Activated CD4-positive, CD25-positive, alpha-beta regulatory T cell treated with anti-CD3 and anti-CD28 coated beads, Interleukin-2, amount 50 U/mL, for 72 hours (primary cell): Measurements from ENCODE around the gene ATCAY.
A peak's percentile ranks its signal among the peaks of the same experiment; 100 is the strongest.
"Not testable (repeated sequence)": the region's sequence is repeated elsewhere in the genome, so short reads cannot be mapped to it uniquely, and the experiment has no call there.

Experiments used
- DNase-seq: peaks from one replicate; pipeline ENCODE4 v3.0.0; 2021

Gene ATCAY

DNA sequence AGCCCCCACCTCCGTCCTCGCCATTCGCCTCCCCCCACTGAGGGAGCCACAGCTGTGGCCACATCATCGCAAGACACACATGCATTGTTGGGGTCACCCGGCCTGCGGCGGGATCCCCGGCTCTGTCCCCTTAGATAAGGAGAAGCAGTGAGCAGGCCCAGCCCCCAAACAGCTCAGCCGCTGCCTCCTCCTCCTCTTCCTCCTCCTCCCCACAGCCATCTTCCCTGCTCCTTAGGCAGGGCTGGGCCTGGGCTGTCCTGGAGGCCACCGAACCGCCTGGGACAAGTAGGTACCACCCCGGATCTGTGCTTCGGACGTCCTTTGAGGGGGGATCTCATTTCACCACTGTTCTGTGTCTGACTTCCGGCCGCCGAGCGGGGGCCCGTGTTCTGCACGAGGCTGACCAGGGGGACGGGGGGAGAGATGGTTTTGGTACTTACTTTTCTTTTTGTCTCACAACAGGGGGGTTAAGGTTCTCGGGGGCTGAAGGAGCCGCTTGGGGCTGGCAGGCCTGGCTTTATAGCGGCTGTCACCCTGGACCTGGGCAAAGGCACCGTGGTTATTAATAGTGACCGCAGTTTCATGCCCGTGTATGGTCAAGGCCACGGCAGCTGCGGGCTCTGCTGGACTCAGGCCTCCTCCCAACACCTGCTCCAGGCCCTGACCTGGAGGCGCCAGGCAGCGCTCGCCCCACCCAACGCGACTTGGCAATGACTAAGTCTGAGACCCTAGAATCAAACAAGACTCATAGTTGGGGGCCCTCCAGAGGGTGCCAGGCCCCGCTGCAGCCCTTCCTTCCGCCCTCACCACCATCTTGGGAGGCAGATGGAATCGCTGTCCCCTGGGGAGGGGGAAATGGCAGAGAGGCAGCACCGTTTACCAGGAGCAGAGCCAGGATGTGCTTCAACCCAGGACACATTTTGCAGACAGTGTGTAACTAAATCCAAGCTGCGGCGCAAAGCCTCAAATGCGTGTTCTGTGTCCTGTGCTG, 70.7 kb downstream of the ATCAY start:
- DNase-seq: no peak

DNA sequence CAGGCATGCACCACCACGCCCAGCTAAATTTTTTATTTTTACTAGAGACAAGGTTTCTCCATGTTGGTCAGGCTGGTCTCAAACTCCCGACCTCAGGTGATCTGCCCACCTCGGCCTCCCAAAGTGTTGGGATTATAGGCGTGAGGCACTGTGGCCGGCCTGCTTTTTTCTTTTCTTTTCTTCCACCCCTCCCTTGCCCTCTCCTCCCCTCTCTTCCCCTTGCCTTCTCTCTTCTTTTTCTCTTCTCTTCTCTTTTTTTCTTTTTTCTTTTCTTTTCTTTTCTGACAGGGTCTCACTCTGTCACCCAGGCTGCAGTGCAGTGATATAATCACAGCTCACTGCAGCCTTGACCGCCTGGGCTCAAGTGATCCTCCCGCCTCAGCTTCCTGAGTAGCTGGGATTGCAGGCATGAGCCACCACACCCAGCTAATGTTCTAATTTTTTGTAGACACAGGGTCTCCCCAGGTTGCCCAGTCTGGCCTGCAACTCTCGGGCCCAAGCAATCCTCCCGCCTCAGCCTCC, 72.3 kb downstream of the ATCAY start:
- not testable (repeated sequence) for DNase-seq

DNA sequence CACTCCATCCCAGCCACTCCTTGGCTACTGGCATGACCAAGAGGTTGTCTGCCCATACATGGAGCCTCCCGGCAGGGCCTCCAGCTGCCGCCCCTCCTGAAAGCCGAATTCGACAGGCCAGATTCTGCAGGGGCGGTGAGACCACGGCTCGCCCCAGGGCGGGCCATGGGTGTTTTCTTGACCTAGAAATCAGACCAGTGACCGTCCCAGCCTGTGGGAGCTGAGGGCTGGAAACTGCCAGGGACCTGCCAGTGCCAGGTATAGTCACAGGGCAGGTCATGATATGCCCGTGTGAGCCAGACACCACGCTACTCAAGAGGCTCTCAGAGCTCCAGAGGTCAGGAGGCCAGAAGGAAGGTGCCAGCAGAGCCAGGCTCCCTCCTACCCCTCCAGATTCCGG, 73.6 kb downstream of the ATCAY start:
- no peak for DNase-seq

DNA sequence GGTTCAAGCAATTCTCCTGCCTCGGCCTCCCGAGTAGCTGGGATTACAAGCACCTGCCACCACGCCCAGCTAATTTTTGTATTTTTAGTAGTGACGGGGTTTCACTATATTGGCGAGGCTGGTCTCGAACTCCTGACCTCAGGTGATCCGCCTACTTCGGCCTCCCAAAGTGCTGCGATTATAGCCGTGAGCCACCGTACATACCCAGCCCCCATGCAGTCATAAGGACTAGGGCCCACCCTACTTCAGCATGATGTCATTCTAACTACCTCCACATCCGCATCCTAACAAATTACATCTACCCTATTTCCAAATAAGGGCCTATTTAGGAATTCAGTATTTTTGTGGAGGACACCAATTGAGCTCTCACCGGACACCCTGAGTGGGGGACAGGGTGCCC, 74.8 kb downstream of the ATCAY start:
- DNase-seq: not testable (repeated sequence)

DNA sequence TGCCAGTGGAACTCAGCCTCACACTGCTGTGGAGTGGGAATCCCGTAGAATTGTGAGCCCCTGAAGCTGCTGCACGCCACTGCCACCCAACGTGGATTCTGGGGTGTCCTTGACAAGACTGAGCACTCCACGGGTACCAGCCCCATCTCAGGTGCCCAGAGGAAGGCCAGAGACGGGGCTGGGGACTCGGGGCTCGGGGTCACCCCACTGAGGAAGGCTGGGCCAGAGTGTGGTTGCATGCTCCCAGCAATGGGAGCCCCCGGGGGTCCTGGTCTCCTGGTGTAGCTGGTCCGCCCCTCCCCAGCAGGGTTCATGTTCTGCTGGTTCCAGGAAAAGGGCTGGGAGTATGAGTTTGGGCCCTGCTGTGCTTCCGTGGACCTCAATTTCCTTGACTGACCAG, 75.2 kb downstream of the ATCAY start:
- DNase-seq: no peak

DNA sequence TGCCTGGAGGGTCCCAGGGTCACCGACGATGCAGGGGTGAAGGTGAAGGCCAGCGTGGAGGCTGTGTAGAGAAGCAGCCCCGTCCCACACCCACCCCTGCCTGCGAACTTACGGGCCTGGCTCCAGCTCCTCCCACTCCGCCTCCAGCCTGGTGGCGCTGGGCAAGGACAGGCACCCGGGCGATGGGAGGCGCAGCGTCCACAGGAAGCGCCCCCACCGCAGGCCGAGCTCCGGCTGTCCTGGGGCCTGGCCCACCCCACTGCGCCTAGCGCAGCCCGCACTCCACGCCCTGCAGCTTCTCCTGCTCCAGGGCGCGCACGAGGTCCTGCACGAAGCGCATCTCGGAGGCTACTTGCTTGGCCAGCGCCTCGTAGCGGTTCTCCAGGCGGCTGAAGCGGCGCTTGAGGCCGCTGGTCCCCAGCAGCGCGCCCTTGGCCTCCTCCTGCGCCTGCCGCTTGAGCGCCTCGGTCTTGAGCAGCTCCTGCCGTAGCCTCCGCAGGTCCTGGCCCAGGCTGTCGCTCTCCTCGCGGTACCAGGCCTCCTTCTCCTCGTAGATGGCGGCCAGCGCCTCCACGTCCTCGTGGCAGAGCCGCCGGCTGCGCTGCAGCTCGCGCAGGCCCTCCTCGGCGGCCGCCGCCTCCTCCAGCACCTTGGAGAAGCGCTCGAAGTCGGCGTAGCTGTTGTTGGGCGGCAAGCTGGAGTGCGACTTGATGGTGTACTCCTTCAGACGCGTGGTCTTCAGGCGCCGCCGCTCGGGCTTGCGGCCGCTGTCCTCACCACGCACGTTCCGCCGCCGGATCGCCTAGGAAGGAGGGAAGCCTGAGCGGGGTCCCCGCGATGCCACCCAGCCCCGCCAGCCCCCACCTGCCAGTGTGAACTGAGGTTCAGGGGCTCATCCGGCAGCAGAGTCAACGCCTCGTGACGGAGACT, 78.6 kb downstream of the ATCAY start:
- no peak for DNase-seq

DNA sequence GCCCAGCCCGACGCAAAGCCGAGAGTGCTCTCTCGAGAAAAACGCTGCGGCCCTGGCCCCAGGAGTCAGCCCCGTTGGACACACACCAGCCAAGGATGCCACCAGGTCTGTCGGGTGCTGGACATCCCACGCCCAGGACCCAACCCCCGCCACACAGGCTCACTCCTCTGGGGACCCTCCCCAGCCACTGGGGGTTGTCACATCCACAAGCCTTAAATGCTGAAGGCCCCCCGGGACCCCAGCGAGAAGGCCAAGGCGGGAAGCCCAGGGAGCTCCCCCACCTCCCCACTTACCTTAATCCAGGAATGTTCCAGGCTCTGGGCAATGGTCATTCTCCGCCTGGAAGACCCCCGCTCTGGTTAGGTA, 79.3 kb downstream of the ATCAY start:
- DNase-seq: no peak

DNA sequence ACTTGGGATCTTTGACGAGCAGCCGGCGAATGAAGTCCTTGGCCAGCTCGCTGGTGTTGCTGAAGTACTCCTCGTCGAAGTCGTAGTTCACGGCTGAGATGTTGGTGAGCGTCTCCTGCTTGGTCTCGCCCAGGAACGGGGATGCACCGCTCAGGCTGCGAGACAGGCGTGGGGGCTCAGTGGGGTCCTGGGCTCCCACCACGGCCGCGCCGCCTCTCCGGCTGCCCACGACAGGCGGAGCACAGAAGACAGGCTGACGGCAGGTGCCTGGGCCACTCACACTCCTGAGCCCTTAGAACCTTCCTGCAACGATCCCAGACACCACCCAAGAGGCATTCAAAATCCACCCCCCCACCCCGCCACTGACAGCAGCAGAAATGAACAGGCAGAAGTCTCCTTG, 80.5 kb downstream of the ATCAY start:
- DNase-seq: no peak

DNA sequence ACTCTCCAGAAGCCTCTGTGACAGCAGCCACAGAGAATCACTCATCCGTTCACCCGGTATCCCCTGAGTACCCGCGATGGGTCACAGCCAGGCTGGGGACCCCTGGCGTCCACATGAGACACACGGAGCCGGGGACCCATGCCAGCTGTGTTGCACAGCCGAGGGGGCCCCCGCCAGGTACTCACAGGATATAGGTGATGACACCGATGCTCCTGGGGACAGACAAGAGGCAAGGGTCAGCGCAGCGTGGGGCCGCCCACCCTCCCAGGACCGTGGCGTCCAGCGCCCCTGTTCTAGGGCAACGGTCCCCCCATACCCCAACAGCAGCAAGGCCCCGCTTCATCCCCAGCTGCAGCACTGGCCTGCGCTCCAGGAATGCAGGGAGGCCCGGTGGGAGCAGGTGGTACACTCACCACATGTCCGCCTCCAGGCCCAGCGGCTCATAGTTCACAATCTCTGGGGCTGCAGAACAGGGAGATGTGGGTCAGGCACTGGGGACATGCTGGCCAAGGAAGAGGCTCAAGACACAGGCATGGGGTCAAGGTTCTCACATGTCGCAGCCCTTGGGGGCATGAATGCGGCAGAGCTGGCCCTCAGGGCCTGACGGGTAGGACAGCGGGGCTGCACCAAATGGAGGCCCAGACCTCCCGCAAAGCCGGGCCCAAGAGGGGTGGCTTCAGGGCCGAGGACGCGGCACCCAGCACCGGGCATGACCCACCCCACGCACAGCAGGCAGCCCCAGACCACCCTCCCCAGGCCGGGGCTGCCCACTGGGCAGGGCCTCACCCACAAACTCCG, 83.2 kb downstream of the ATCAY start:
- no peak for DNase-seq

DNA sequence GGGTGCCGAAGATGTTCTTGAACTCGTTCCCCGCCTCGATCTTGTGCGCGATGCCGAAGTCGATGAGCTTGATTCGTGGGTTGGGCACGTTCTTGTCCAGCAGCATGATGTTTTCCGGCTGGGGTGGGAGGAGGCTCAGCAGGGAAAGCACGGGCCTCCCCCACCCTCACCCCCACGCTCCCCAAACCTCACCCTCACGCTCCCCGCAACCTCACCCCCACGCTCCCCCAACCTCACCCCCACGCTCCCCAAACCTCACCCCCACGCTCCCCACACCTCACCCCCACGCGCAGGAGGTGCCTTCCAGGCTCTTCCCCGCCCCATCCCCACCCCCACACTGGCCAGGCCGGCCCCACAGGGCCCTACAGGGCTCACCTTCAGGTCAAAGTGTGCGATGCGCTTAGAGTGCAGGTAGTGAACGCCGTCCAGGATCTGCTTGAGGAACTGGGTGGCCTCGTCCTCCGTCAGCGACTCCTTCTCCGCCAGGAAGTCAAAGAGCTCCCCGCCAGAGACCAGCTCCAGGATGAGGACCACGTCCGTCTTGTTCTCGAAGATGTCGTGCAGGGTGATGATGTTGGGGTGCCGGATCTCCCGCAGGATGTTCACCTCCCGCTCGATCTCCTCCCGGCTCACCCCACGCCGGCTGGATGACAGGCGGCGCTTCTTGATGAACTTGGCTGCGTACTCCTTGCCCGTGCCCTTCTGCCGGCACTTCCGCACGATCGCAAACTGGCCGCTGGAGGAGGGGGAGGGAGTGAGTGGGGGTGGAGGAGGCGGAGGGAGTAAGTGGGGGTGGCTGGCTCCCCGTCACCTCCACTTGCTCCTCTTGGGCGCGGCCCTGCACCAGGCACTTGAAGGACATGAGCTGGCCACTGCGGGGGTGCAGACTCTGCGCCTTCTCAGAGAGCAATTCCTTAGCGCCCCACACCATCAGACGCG, 84.0 kb downstream of the ATCAY start:
- DNase-seq: no peak

DNA sequence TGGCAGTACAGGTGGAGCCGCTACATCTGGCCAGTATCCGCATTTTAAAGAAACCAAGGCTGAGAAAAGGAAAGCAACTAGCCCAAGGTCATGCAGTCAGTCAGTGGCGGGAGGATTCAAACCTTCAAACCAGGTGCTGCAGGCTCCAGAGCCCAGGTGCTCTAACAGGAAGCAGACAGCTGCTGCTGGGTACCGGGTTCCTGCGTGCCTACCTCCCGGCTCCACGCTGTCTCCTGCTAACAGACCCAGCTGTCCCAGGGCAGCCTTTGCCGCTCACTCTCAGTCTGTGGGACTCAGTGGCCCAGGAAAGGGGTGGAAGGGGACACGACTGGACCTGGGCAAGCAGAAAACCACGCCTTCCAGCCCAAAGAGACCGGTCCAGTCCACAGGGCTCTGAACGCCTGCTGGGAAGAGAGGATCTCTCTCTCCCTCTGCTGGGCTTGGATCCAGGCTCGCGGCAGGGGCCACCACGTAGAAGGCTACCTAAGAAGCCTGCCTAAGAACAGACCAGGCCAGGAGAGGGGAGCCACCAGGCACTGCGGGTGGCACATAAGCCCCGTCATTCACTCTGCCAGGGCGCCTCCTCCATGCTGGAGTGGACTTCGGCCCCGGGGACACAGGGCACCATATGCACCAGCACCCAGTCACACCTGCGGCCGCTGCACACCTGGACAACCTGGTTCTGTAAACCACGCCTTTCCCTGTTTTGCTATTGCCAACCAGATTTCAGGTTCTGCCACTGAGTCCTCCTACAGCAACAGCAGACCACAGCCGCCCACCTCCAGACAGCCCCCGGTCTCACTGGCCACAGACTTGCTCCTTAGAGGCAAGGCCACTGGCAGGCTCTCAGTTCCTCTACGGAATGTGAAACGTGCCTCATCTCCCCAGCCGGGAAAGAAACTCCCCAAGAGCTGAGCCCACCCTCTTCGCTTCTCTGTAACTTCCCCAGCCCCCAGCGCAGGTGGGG, 85.8 kb downstream of the ATCAY start:
- no peak for DNase-seq

DNA sequence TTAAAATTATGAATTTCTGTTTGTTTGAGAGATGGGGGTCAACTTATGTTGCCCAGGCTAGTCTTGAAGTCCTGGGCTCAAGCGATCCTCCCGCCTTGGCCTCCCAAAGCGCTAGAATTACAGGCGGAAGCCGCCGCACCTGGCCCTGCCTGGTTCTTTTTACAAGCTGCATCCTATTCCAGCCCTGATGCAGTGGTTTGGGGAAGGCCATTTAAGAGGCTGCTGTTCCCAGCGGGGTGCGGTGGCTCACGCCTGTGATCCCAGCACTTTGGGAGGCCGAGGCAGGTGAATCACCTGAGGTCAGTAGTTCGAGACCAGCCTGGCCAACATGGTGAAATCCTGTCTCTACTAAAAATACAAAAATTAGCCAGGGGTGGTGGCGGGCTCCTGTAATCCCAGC, 87.5 kb downstream of the ATCAY start:
- DNase-seq: not testable (repeated sequence)

DNA sequence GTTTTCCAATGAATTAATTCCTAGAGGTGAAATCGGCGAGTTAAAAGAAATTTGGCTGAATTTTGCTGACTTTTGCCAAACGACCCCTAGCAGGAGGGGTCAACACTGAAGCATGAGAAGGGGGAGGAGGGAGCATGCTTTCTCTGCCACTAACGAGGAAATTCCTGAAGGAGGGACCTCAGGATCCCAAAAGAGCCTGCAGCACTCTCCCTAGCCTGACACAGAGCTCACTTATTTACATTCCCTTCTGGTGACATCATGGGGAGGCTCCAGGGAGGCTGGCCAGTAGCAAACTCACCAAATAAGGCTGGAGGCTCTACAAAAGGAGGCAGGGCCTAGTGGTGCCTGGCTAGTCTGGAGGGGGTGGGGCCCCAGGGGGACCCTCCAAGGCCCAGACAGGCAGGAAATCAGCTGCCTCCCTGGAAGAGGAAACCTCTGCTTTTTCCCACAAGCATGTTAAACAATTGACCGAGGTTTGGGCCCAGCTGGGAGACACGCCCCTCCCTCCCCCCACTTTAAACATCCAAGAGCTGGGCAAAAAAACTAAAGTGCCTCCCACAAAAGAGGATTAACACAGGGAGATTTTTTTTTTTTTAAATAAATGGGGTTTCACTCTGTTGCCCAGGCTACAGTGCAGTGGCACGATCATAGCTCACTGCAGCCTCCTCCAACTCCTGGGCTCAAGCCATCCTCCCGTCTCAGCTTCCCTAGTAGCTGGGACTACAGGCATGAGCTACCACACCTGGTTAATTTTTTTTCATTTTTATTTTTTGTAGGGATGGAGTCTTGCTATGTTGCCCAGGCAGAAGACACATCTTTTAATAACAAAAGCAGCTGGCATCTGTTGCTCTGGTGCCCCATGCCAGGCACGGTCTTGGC, 88.3 kb downstream of the ATCAY start:
- DNase-seq: no peak

DNA sequence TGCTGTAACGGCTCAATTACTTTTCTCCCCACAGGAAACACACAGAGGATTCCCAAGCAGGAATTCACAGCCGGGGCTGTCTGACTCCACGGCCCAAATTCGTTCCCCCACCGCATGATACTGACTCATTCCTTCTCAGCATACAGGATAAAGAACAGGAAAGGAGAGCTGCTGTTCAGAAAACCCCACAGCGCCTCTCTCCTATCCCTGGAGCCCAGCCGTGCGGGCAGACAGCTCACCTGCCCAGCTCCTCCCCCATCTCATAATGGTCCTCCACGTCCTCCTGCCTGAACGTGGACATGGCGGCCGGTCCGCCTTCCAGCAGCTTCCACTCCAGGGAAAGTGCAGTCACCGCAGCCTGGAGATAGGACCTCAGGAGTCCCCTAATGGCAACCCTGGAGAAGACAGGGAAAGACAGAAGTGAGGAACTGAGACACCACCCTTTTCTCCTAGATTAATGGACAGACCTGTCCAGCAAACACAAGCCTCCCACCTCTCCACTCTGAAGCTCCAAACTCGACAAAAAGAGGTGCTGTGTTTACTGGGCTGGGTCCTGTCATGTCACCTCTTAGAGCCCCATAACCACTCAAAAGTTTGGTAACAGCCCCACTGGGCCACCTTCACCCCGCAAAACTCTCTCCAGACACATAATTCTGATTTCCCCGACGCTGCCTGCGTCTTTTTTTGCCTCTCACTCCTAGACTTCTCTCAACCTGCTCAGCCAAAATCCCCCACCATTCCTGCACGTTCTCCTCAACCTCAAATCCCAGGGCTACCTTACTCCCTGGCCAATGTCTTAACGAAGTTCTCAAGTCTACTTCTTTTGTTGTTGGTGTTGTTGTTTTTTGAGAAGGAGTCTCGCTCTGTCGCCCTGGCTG, 89.2 kb downstream of the ATCAY start:
- DNase-seq: no peak

DNA sequence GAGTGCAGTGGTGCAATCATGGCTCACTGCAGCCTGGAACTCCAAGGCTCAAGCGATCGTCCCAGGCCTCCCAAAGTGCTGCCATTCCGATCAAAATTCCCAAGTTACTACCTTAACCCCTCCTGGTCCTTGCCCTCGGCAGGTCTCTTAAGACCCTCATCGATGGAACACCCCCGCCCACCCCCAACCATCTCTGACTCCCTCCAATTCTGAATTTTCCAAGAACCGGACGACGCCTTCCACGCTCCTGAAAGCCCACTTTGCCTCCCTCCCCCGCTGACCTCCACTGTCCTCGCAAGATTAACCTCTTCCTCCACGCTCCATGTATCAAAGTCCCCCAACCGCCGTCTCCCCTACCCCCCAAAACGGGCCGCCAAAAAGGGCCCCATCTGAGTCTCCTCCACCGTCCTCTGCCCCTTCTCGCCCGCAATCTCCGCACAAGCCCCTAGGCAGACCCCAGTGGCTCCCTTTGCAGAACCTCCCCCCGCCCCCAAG, 89.9 kb downstream of the ATCAY start:
- DNase-seq: no peak

DNA sequence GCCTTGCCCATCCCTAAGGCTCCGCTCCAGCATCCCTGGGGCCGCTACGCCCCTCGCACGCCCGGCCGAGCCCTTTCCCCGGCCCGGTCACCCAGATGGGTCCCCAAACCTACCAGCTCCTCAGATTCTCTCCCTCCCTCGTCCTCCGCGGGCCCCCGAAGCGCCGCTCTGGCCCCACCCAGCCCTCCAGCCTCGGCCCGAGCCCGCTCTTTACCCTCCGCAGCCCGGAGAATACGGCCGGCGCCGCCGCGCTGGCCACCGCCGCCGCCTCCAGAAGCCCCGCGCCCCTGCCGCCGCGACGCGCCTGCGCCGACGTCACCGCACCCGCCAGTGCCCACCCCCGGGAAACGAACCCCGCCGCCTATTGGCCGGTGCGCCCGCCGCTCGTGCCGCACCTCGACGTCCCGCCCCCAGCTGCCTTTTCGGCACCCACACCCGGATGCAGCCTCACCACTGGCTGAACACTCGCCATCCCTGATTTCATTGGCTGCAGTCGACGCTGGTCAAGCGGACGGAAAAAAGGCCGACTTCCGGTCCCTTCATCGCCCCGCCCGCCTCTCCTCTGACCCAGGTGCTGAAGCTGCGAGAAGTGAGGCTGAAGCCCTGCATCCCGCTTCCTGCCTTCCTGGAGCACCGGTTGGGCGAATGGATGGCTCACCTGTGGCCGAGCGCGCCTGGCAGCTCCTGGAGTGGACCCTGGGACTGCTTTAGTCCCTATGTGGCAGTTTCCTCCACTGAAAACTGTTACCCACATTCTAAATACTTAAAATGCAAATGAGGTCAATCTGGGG, 90.5 kb downstream of the ATCAY start, which contains the start of gene DAPK3:
Gene DAPK3, minus strand, starts transcription at position 292 of the 791 bp plus-strand sequence. CDS start 1,364 bp downstream, outside the sequence.
- peak; percentile 97 for DNase-seq

DNA sequence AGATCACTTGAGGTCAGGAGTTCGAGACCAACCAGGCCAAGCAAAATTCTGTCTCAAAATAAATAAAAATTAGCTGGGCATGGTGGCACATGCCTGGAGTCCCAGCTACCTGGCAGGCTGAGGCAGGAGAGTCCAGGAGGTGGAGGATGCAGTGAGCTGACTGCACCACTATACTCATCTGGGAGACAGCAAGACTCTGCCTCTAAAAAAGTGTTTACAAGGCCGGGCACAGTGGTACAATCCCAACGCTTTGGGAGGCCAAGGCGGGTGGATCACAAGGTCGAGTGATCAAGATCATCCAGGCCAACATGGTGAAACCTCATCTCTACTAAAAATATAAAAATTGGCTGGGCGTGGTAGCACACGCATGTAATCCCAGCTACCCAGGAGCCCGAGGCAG, 94.7 kb downstream of the ATCAY start:
- DNase-seq: no peak
